ENCODE measurements around the gene FLVCR2.

DNA sequence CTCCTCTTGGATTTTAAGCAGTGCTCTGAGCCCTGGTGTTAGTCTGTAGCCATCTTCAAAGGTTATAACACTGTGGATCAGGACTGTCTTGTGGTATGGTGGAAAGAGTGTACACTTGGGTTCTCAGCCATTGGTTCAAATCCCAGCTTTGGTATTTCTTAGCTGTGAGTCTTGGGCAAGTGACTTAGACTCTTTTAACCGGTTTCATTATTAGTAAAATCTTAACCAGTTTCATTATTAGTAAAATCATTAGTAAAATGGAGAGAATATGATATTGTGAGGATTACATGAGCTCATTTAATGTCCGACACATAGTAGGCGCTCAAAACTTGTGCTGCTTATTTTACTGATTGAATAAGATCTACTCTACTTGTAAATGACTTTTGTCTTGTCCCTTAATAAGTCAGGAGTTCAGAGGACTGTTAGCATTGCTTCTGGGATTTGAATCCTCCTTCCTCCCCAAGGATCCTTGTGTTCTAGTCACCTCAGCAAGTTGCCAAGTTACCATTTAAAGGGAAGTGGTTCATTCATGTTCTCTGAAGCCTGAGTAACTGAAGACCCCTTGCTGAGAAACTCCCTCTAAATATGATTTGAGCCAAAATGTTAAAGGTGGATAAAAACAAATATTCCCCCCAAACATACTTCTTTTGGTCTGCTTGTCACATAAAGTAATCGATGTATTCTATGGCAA, 95.1 kb downstream of the FLVCR2 start:
- TF ChIP-seq YY1 (IDR thresholded peaks at IDR 0.05; ENCODE audit: insufficient read depth, insufficient read length) (no peak), ZNF274 (IDR thresholded peaks at IDR 0.05; ENCODE audit: low read depth, low read length) (no peak), SUZ12 (IDR thresholded peaks at IDR 0.05; ENCODE audit: extremely low read depth, insufficient read depth, insufficient read length) (no peak)

Measured in NT2/D1 (cell line).